Measurements from ENCODE around the gene CMTM2.

The CMTM2 gene

GRCh38 chr16:66578651-66579531 lies at the start of gene CMTM2:
Gene CMTM2, plus strand, starts transcription at chr16:66579463. Its CDS starts 145 bp downstream, at chr16:66579608.
- H3F3A ChIP-seq (ENCODE audit: low read depth): 0 out of 2 replicates have a peak, but pooled peaks cover 5% of the 10 kb centered on the region
- no peaks in the 10 kb centered on the region for H3K9me3 ChIP-seq (ENCODE audit: insufficient read depth, low read depth, low read length)
- H3K4me3 ChIP-seq (ENCODE audit: low read length, poor library complexity, severe bottlenecking): no peak within 1 kb of the TSS
- no peaks in the 10 kb centered on the region for H3K9me2 ChIP-seq (replicated peaks; ENCODE audit: low read depth, low read length)
- no peak within 1 kb of the TSS for H2AFZ ChIP-seq (ENCODE audit: low read length)
- no peaks in the 10 kb centered on the region for H3K27me3 ChIP-seq (ENCODE audit: insufficient read depth, low read length, poor library complexity, severe bottlenecking)
- H3K9ac ChIP-seq (ENCODE audit: low read depth, low read length, poor library complexity, severe bottlenecking): no peak within 1 kb of the TSS
- H3K4me2 ChIP-seq (ENCODE audit: low read depth, low read length, poor library complexity, severe bottlenecking): no peak within 1 kb of the TSS
- H3K36me3 ChIP-seq (ENCODE audit: insufficient read depth, low read length): no peaks in the 10 kb centered on the region
- H3K79me2 ChIP-seq (ENCODE audit: insufficient read depth, low read length): no peaks in the 10 kb centered on the region
- TF ChIP-seq EZH2phosphoT487 (IDR thresholded peaks at IDR 0.05; ENCODE audit: borderline replicate concordance): no peak
- TF ChIP-seq CTCF (conservative IDR thresholded peaks at IDR 0.05; ENCODE audit: low read length): no peak
- H3K4me1 ChIP-seq (ENCODE audit: insufficient read depth, low read length, poor library complexity, severe bottlenecking): peaks cover 31% of the 10 kb centered on the region
- no peaks in the 10 kb centered on the region for H4K20me1 ChIP-seq (ENCODE audit: insufficient read depth, low read length, poor library complexity, severe bottlenecking)

GRCh38 chr16:66529475-66529874 lies 49.8 kb upstream of the CMTM2 start:
- Histone ChIP-seq H3K36me3 (ENCODE audit: insufficient read depth, low read length) (peaks cover 9% of the 10 kb centered on the region; the same call in 1 of the 2 replicates), H4K20me1 (ENCODE audit: insufficient read depth, low read length, poor library complexity, severe bottlenecking) (no peaks in the 10 kb centered on the region), H2AFZ (ENCODE audit: low read length) (no peak overlapping the region), H3K79me2 (ENCODE audit: insufficient read depth, low read length) (no peaks in the 10 kb centered on the region), H3K9ac (ENCODE audit: low read depth, low read length, poor library complexity, severe bottlenecking) (no peak overlapping the region), H3K4me1 (ENCODE audit: insufficient read depth, low read length, poor library complexity, severe bottlenecking) (peaks cover 27% of the 10 kb centered on the region), H3K9me2 (replicated peaks; ENCODE audit: low read depth, low read length) (no peaks in the 10 kb centered on the region), H3K9me3 (ENCODE audit: insufficient read depth, low read depth, low read length) (no peaks in the 10 kb centered on the region), H3K4me2 (ENCODE audit: low read depth, low read length, poor library complexity, severe bottlenecking) (no peak overlapping the region), H3F3A (ENCODE audit: low read depth) (peaks cover 2% of the 10 kb centered on the region; the same call in 1 of the 2 replicates), H3K27me3 (ENCODE audit: insufficient read depth, low read length, poor library complexity, severe bottlenecking) (no peaks in the 10 kb centered on the region), H3K4me3 (ENCODE audit: low read length, poor library complexity, severe bottlenecking) (no peak overlapping the region)
- no peak for TF ChIP-seq CTCF (conservative IDR thresholded peaks at IDR 0.05; ENCODE audit: low read length)
- no peak for TF ChIP-seq EZH2phosphoT487 (IDR thresholded peaks at IDR 0.05; ENCODE audit: borderline replicate concordance)

DNA sequence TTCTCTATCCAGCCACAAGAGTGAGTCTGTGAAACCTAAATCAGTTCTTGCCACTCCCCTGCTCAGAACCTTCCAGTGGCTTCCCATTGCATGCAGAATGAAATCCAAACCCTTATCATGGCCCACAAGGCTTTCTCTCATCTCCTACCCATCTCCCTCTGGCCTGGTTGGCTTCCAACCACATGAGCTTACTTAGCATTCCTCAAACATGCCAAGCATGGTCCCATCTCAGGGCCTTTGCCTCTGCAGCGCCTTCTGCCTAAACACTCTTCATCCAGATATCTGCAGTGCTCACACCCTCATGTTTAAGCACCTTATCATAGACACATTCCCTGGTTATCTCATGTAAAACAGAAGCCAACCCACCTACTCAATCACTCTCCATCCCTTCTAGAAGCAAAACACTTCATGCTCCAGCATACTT lies 44.9 kb upstream of the CMTM2 start:
- Histone ChIP-seq H3F3A (ENCODE audit: low read depth) (no peaks in the 10 kb centered on the region), H3K79me2 (ENCODE audit: insufficient read depth, low read length) (no peaks in the 10 kb centered on the region; the same call in 1 of the 2 replicates), H3K4me3 (ENCODE audit: low read length, poor library complexity, severe bottlenecking) (no peak overlapping the region), H3K9me2 (replicated peaks; ENCODE audit: low read depth, low read length) (no peaks in the 10 kb centered on the region), H3K4me1 (ENCODE audit: insufficient read depth, low read length, poor library complexity, severe bottlenecking) (peaks cover 12% of the 10 kb centered on the region), H3K4me2 (ENCODE audit: low read depth, low read length, poor library complexity, severe bottlenecking) (no peak overlapping the region), H3K9ac (ENCODE audit: low read depth, low read length, poor library complexity, severe bottlenecking) (no peak overlapping the region), H3K27me3 (ENCODE audit: insufficient read depth, low read length, poor library complexity, severe bottlenecking) (no peaks in the 10 kb centered on the region), H3K36me3 (ENCODE audit: insufficient read depth, low read length) (peaks cover 5% of the 10 kb centered on the region; the same call in 1 of the 2 replicates), H2AFZ (ENCODE audit: low read length) (no peak overlapping the region), H3K9me3 (ENCODE audit: insufficient read depth, low read depth, low read length) (no peaks in the 10 kb centered on the region), H4K20me1 (ENCODE audit: insufficient read depth, low read length, poor library complexity, severe bottlenecking) (no peaks in the 10 kb centered on the region)
- TF ChIP-seq EZH2phosphoT487 (IDR thresholded peaks at IDR 0.05; ENCODE audit: borderline replicate concordance): no peak
- no peak for TF ChIP-seq CTCF (conservative IDR thresholded peaks at IDR 0.05; ENCODE audit: low read length)

All from Loucy (cell line).